ENCODE measurements around the gene ESYT2.

The ESYT2 gene

GRCh38 chr7:158740657-158741293 lies 88.5 kb downstream of the ESYT2 start:
- no peak for DNase-seq

GRCh38 chr7:158740013-158740656 lies 89.2 kb downstream of the ESYT2 start:
- peak; percentile 41 for DNase-seq

- no peak for DNase-seq
These were observed 90.5 kb downstream of the ESYT2 start for GRCh38 chr7:158738841-158739240.

GRCh38 chr7:158737064-158737695 lies 92.1 kb downstream of the ESYT2 start:
- no peak for DNase-seq

GRCh38 chr7:158735935-158736334 lies 93.4 kb downstream of the ESYT2 start:
- DNase-seq = no peak

GRCh38 chr7:158734861-158735260 lies 94.4 kb downstream of the ESYT2 start:
- no peak for DNase-seq

GRCh38 chr7:158733775-158734494 lies 95.4 kb downstream of the ESYT2 start:
- DNase-seq = no peak

GRCh38 chr7:158733220-158733519 lies 96.1 kb downstream of the ESYT2 start:
- no peak for DNase-seq

GRCh38 chr7:158732494-158733219 lies 96.7 kb downstream of the ESYT2 start:
- DNase-seq = no peak

- DNase-seq = no peak
These were observed 97.5 kb downstream of the ESYT2 start for GRCh38 chr7:158731761-158732160.

GRCh38 chr7:158730383-158731346 lies 98.6 kb downstream of the ESYT2 start:
- no peak for DNase-seq

- no peak for DNase-seq
These were observed 99.5 kb downstream of the ESYT2 start for GRCh38 chr7:158729646-158730382.

- no peak for DNase-seq
These were observed 100.2 kb downstream of the ESYT2 start for GRCh38 chr7:158728911-158729645.

GRCh38 chr7:158727690-158728089 lies 101.6 kb downstream of the ESYT2 start:
- DNase-seq = no peak

- no peak for DNase-seq
These were observed 103.0 kb downstream of the ESYT2 start for GRCh38 chr7:158726277-158726807.

- DNase-seq = no peak
These were observed 103.9 kb downstream of the ESYT2 start for GRCh38 chr7:158725506-158725800.

GRCh38 chr7:158724658-158725505 lies 104.4 kb downstream of the ESYT2 start:
- DNase-seq = no peak

- no peak for DNase-seq
These were observed 105.5 kb downstream of the ESYT2 start for GRCh38 chr7:158723714-158724385.

GRCh38 chr7:158723266-158723665 lies 106.0 kb downstream of the ESYT2 start:
- no peak for DNase-seq

All from GDM1 (cell line).